ENCODE results near the gene AKAP14.
A peak's percentile ranks its signal among the peaks of the same experiment; 100 is the strongest.
"Not testable (repeated sequence)": the region's sequence is repeated elsewhere in the genome, so short reads cannot be mapped to it uniquely, and the experiment has no call there.

AKAP14 gene

DNA sequence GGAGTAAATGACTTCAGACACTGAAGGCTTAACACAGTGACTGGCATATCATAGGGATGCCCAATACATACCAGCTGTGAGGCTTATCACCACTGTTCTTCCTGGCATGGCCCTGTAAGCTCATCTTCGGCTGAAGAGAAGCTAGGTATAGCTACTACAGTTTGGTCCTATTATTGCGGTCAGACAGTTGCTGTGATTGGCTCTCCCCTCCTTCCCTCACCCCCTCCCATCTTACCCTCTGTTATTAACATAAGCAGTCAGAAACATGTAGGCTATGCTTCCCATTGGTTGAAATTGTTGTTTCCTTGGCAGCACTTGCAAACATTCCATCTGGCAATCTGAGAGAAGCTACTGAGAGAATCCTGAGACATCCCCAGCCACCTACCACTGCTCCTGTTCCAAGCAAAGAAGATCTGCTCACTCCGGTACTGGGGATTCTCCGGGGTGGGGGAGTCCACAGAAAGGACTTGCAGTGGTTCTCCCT, at the start of gene AKAP14:
TSS of gene AKAP14 (plus strand) at position 51 of the 484 bp plus-strand sequence. CDS start 7,331 bp downstream, outside the sequence.
- no peak for DNase-seq (ENCODE audit: low spot score)

DNA sequence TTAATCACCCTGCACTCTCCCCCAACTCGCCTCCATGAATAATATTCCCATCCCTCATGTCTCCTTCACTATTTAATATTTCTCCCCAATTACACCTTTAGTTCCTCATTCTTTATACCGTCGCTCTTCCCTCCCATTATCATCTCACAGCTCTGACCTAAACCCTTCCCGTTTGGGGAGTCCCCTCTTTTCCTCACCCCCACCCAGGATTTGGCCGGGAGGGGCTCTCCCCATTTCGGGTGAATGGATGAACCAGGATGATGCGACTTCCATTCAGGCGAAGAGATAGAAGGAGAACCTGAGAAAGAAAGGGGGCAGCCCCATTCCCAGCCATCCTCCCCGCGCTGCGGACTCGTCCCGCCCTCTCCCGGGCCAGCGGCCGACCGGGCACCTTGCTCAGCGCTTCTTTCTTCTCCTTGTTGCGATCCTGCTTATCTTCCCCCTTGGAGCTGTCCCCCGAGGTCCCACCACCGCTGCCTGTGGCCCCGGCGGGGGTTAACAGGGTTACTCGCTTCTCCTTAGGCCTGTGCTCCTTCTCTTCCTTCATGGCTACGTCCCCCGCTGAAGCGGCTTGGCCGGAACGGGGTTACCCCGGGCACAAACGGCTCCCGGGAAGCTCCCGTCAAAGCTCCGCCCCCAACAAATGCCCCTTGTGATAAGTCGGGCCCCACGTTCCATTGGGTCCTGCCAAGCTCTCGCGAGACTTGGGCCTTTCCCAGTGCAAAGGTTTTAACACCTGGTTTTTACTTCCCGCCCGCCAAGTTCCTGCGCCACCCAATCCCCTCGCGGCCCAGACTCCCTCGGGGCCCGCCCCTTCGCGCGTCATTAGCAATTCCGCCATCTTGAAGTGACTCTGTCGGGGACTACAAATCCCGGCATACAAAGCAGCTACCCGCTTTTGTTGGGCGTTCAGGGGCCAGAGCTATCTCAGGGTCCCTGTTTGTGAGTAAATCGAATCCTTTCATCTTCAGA, 43.0 kb upstream of the AKAP14 start, which contains the start of gene UPF3B:
TSS of gene UPF3B (minus strand) at position 582 of the 972 bp plus-strand sequence. CDS start at position 547, 35 bp downstream.
- DNase-seq (ENCODE audit: low spot score): peak; percentile 94

DNA sequence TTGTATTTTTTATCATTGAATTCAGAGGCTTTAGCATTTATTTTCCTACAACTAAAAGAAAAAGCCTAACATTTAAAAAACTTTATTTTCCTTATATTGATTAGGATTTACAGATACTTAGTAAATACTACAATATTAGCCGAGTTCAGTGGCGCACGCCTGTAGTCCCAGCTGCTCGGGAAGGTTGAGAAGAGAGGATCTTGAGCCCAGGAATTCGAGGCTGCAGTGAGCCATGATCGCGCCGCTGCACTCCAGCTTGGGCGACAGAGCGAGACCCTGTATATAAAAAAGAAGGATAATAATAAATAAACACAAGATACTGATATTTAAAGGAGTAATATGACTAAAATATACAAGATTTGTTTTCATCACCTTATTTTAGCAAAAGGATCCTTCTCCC, 42.2 kb upstream of the AKAP14 start:
- DNase-seq (ENCODE audit: low spot score): no peak

DNA sequence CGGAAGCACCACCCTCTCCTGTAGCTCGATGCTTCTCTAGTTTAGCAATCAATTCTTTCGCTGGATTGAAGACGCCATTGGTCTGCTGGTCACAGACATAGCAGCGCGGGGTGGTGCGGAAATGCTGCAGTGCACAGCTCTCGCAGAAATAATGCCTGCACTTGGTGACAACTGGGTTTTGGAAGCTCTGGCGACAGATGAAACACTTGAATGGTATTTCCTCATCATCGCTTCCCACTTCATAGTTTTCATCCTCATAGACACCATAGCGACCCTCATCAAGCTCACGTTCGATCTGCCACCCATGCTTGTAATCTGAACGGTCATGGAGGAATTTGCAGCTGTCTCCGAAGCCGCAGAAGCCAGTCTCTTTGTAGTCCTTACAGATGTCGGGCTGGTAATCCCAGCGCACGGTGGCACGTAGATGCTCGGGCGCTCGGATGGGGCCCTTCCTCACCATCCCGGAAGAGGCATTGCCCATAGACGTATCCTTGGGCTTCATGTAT, 25.0 kb upstream of the AKAP14 start:
- DNase-seq (ENCODE audit: low spot score): peak; percentile 28

DNA sequence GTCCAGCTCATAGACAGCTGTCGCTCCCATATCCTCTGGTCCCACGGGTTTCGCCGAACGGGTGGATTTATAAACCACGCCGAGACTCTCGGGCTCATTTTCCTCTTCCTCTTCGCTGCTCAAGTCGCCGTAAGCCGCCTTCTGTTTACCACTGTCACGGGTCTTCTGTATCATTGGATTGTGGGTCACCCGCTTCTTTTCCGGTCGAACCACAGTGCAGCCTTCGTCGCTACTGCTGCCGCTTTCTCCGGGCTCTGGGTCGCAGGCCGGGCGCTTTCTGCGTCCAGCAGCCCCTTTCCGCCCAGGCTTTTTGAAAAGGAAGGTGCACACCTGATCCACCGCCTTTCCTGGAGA, 24.5 kb upstream of the AKAP14 start:
- no peak for DNase-seq (ENCODE audit: low spot score)

DNA sequence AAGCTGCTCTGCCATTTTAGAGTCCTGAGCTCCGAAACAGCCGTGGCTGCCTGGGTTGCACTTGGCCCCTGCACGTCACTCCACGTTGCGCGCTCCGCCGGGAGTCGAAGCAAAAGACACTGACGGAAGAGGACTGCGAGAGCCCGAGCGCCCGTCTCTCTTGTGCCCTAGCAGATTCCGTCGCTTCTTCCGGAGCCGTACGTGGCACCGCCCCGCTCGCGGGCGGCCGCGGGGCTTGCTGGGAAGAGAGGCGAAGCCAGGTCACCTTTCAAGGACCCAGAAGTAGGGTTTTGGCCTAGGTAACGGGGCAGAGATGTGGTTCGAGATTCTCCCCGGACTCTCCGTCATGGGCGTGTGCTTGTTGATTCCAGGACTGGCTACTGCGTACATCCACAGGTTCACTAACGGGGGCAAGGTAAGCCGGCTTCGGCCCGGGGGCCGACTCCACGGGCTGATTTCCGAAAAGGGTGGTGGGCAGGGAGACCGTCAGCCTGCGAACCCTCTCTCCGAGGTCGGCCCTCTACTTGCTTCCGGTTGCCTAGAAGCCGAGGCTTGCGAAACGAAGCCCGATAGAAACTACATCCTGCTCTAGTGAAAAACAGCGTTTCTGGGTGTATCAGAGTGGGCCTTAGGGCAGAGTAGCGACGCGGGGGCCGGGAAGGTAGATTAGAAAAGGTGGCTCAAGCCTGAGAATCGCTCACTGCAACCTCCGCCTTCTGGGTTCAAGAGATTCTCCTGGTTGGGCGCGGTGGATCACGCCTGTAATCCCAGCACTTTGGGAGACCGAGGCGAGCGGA, 23.9 kb upstream of the AKAP14 start, which contains the start of the genes NDUFA1 and RNF113A:
TSS of gene NDUFA1 (plus strand) at position 234 of the 797 bp plus-strand sequence. CDS start at position 314, 80 bp downstream.
TSS of gene RNF113A (minus strand) at position 135 of the 797 bp plus-strand sequence. CDS start at position 15, 120 bp downstream.
- DNase-seq (ENCODE audit: low spot score): peak; percentile 90

DNA sequence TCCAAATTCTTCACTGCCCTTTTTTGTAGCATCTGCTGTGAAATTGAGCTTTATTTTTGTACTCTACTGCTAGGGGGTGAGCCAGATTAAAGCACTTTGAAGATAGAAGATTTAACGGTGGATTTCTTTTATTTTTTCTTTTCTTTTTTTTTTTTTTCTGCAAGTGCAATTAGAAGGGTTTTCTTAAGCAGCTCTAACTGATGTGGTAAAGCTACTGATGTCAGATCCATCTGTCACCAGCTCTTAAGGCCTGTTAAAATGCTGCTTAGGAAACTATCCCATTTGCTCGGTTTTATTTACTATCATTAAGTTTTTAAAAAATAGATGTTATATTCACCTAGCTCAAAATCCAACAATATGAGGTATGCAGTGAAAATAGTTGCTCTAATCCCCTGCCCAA, 17.0 kb upstream of the AKAP14 start:
- no peak for DNase-seq (ENCODE audit: low spot score)

DNA sequence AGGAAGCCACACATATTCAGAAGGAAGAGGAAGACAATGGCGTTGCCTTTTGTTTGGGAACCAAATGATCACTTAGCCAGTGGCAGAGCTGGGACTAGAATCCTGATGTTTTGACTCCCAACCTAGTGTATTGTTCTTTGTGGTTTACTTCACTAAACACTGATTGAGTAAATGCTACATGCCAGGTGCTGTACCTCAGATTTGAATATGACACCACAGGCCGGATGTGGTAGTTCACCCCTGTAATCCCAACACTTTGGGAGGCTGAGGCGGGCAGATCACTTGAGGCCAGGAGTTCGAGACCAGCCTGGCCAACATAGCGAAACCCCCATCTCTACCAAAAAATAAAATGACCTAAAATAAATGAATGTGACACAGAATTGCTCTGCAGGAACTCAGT, 15.6 kb upstream of the AKAP14 start:
- no peak for DNase-seq (ENCODE audit: low spot score)

DNA sequence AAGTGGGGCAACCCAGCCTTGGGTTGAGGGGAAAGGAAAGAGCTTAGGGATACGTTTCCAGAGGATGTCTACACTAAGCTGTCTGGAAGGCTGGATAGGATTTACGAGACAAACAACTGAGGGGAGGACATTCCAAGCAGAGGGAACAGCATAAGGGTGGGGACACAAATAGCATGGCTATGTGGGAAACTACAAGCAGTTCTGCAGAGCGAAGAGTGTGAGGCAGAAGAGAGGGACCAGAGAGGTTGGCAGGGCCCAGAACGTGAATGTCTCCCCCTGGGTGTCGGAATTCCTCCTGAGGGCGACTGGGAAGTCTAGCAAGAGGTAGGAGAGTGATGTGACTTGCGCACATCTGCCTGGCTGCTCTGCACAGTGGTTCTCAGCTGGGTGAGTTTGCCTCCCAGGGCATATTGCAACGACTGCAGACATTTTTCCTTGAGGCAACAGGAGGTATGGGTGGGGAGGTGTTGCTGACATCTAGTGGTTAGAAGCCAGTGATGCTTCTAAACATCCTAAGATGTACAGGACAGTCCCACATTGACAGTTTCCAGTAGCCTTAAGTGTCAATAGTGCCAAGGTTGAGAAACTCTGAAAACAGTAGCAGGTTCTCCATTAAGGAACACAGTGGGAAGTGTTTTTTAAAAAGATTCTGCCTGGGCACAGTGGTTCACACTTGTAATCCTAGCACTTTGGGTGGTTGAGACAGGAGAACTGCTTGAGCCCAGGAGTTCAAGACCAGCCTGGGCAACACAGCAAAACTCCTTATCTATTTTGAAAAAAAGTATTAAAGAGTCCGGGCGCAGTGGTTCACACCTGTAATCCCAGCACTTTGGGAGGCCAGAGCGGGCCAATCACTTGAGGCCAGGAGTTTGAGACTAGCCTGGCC, 14.9 kb upstream of the AKAP14 start:
- DNase-seq (ENCODE audit: low spot score): peak; percentile 56

DNA sequence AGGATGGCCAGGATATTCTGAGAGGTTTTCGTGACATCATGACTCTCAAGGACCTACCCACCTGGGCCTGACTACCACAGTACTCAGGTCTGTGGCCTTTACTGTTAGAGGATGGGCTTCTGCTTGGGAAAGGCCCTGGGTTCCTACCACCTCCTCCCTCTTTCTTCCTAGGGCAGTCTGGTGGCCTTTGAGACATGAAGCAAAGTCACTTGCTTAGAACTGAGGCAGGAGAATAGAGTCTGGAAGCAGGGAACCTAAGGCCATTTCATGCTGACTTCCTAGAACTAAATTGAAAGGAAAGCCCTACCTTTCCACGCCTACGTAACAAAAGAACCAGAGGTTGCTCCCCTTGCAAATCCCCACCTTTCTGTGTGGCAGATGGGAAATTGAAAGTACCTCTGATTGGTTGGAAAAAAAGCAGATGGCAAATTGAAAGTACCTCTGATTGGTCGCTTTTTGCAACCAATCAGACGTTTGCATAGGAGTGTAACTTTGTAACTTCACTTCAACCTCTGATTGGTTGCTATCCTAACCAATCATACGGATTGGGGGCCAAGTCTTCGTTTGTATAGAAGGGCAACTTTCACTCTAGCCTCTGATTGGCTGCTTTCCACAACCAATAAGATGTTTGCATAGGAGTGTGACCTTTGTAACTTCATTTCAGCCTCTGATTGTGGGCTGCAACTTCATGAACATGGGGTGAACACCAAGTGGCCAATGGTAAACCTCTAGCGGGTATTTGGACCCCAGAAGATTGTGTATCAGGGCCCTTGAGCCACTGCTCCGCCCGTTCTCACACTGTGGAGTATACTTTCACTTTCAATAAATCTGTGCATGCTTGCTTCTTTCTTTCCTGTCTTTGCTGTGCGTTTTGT, 9.9 kb upstream of the AKAP14 start:
- peak; percentile 39 for DNase-seq (ENCODE audit: low spot score)

DNA sequence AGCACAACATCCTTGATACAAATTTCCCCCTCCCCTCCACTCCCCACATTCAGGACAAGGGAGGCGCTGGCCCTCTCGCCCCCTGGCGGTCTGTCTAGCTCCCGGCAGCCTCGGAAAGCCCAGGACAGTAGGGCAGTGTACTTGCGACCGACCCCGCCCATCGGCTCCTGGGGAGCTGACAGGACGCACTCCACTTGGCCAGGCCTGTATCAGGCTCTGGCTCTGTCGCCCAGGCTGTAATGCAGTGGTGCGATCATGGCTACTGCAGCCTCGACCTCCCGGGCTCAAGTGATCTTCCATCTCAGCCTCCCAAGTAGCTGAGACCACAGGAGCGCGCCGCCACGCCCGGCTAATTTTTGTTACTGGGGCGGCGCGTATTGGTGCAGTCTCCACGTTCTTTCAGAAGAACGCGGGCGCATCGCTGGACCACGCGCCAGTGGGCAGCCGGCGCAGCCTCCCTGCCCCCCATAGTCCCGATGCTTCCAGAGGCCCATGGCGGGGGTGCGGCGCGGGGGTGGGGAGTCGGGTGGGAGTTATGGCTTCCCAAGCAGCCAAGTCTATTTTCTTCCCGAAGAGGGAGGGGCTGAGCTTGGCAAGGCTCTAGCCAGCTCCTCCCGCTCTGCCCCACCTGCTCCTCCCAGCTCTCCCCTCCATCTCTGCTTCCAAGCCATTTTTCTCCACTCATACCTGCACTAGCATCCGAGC, 7.8 kb upstream of the AKAP14 start:
- peak; percentile 61 for DNase-seq (ENCODE audit: low spot score)

DNA sequence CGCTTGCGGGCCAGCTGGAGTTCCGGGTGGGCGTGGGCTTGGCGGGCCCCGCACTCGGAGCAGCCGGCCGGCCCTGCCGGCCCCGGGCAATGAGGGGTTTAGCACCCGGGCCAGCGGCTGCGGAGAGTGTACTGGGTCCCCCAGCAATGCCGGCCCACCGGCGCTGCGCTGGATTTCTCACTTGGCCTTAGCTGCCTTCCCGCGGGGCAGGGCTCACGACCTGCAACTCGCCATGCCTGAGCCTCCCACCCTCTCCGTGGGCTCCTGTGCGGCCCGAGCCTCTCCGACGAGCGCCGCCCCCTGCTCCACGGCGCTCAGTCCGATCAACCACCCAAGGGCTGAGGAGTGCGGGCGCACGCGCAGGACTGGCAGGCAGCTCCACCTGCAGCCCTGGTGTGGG, 5.1 kb upstream of the AKAP14 start:
- not testable (repeated sequence) for DNase-seq (ENCODE audit: low spot score)

DNA sequence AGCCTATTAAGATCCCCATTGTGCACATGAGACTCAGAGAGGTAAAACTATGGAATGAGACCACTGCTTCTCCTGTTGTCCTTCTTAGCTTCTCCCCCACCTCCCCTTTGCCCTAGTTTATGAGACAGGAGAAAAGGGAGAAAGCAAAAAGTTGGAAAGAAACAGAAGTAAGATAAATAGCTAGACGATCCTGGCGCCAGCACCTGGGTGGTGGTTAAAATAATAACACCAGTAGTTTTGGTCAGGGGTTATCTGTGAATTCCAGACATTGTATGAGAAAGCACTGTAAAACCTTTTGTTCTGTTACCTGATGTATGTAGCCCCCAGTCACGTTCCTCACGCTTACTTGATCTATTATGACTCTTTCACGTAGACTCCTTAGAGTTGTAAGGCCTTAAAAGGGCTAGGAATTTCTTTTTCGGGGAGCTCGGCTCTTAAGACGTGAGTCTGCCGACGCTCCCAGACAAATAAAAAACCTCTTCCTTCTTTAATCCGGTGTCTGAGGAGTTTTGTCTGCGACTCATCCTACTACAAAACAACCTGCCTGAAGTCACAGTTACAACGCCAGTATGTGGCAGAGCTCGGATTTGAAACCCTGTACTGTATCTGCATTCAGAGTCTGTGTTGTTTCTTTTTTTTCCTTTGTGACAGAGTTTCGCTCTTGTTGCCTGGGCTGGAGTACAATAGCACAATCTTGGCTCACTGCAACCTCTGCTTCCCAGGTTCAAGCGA, 3.6 kb upstream of the AKAP14 start:
- not testable (repeated sequence) for DNase-seq (ENCODE audit: low spot score)

DNA sequence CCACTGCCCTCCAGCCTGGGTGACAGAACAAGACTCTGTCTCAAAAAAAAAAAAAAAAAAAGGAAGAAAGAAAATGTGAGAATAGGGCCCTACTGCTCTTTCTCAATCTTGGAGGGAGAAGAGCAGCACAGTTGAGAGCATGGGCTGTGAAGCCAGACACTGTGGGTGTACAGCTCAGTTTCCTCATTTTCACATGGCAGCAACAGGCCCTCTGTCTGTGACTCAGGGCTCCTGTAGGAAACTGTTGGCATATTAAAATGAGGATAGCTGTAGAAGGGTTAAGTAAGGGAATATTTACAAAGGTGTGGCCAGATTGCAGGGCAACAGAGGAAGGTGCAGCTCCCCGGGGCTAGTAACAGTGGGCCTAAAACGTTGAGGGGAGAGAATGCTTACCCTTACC, 3.4 kb downstream of the AKAP14 start:
- DNase-seq (ENCODE audit: low spot score): no peak

DNA sequence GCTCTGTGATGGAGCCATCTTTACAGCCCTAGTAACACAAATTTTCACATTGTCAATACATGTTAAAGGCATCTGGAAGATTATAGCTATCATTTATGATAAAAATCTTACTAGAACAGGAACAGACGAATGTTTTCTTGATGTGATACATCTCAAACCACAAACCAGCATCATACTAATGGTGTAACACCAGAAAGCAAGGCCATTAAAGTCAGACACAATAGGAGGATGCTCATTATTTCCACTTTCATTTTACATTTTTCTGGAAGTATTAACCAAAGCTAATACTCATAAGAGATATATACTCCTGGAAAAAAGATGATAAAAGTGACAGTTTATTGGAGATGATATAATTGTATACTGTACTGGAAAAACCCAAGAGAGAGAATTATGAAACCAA, 5.3 kb downstream of the AKAP14 start:
- no peak for DNase-seq (ENCODE audit: low spot score)

DNA sequence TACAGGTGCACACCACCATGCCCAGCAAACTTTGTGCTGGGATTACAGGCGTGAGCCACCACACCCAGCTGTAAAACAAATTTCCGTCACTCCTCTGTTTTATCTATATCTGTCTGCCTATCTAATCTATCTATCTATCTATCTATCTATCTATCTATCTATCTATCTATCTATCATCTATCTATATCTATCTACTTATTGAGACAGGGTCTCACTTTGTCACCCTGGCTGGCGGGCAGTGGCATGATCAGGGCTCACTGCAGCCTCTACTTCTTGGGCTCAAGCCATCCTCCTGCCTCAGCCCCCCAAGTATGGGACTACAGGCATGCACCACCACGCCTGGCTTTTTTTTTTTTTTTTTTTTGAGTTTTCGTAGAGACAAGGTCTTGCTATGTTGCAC, 20.6 kb downstream of the AKAP14 start:
- DNase-seq (ENCODE audit: low spot score): no peak

DNA sequence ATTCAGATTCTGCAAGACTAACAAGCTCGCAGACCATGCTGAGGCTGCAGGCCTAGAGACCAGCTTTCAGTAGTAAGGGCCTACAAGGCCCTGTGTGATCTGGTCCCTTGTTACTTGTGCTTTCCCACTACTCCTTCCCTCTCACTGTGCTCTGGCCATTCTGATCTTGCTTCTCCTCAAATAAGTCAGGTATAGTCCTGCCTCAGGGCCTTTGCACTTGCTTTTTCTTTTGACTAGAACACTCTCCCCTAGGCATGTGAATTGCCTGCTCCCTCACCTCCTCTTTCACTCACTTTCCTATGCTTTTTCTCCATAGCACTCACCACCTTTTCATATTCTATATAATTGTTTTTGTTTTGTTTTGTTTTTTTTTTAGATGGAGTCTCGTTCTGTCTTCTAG, 22.2 kb downstream of the AKAP14 start:
- no peak for DNase-seq (ENCODE audit: low spot score)

DNA sequence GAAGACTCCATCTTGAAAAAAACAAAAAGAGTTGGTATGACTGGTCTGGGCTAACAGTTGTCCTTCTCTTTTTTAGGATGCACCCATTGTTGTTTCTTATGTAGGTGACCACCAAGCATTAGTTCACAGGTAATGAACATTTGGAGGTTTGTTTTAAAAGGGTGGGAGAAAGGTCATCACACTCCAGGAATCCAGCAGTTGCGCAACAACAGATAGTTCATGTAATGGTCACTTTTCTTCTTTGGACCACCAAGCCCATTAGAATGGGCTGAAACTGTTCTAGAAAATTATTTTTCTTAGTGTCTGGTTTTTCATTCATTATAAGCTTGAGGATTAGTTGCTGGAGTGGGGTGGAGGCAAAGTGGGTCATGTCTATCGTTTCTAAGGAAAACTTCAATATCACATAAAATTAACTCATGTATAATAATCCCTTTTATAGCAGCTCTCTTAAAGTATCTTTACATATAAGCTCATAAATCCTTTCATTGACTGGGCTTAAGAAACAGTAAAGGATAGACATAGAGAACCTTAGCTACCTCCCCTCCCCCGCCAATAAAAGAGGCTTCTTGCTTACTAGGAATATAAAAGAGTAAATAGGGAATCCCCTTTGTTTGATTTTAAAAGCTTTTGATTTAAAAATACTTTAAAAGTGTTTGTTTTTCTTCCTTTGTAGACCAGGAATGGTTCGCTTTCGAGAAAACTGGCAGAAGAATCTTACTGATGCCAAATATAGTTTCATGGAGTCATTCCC, 24.3 kb downstream of the AKAP14 start:
- DNase-seq (ENCODE audit: low spot score): no peak
